Umbilical cord (tissue), 2 donors: ENCODE results near the gene IP6K1. TPM values are rescaled to one million over a fixed set of nuclear protein-coding genes. Genes with fewer than 3 reads are reported as not detected.
A peak's percentile ranks its signal among the peaks of the same experiment; 100 is the strongest.
"Not testable (repeated sequence)": the region's sequence is repeated elsewhere in the genome, so short reads cannot be mapped to it uniquely, and the experiment has no call there.

ENCODE experiments used
- DNase-seq: peaks from one replicate; pipeline ENCODE4 v3.0.0-alpha.2; 2015; ENCODE audit warnings: low spot score
- total RNA-seq: library from RNA; depleted of rRNA; stranded (reverse); fragments of >200 nt; gene quantifications from one replicate; pipeline ENCODE4 v1.2.3, GENCODE V29; 2014; ENCODE audit warnings: low replicate concordance; ENCODE audit not compliant: insufficient read depth

Gene IP6K1
- total RNA-seq = 25.8 TPM

DNA sequence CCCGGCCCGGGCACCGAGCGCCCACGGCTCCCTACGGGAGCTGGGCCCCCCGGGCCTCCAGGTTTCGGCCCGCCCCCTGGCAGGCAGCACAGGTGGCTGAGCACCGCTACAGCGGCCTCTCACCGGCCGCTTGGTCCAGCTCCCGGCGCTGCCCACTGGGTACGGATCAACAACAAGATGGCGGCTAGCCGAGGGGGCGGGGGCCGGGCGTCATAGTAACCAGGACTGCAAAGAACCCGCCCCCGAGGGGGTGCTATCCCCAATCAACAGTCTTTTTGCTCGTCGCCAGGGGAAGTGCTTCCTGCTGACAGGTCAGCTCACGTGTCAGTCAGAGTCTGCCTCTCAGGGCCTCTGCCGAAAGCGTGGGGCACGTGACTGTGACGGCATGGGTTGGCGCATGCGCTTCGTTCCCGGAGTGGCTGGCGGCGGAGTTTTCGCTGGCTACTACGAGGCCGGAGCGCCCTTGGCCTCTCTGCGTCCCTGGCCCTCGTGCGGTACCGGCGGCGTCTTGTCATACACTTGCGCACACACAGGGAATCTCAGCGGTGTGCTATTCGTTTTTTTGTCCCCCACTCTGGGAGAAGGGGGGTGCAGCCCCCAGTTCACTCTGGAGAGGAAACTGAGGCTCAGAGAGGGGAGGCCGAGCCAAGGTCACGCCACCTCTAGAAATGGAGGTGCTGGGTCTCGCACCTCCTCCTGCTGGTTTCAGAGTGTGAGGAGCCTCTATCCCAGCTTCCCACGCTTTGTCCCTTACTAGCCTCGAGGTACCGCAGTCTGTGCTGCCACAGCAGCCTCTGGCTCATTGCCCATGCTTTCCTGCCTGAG is at the start of gene IP6K1:
TSS of gene IP6K1 (minus strand) at position 186 of the 825 bp plus-strand sequence. CDS start 38,502 bp downstream, outside the sequence.
- DNase-seq = peak; percentile 100

DNA sequence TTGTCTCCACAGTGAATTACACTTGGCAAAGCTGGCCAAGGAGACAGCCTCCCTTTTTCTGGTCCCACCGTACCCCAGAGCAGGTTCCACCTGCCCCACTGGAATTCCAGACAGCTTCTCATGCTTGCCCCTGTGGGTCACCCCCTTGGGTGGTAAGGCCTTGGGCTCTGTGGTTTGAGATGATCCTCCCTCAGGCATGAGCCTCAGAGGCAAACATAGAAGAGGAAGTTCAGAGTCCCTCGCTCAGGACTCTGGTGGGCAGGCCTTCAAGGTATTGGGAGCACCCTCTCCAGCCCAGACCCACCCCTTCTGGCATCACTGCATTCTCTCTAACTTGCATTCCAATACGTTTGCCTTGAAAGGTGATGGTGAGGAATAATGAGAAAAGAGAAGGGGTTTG is 45.0 kb upstream of the IP6K1 start:
- DNase-seq = no peak

DNA sequence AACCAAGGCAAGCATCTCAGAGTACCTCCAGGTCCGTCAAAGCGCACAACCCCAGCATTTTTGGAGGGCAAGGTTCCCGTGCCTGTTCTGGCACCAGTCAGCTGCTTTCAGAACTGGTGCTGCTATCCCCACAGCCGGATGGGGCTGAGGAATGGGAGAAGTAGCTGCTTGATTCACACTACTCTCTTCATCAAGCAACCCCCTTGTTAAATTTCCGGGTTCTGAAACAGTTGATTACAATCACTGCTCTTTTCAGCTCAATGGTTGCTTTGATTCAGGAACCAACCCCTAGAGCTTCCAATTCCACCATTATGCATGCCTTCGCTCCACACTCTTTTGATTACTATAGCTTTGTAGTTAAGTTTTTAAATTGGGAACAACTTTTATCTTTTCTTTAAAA is 39.7 kb upstream of the IP6K1 start:
- DNase-seq = no peak

DNA sequence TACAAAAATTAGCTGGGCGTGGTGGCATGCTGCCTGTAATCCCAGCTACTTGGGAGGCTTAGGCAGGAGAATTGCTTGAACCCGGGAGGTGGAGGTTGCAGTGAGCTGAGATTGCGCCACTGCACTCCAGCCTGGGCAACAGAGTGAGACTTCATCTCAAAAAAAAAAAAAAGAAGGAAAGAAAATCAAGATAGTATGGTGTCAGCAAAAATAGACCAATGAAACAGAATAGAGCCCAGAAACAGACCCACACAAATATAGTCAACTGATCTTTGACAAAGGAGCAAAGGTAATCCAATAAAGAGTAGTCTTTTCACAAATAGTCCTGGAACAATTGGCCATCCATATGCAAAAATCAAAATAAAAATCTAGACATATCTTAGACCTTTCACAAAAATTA is 36.8 kb upstream of the IP6K1 start:
- not testable (repeated sequence) for DNase-seq

DNA sequence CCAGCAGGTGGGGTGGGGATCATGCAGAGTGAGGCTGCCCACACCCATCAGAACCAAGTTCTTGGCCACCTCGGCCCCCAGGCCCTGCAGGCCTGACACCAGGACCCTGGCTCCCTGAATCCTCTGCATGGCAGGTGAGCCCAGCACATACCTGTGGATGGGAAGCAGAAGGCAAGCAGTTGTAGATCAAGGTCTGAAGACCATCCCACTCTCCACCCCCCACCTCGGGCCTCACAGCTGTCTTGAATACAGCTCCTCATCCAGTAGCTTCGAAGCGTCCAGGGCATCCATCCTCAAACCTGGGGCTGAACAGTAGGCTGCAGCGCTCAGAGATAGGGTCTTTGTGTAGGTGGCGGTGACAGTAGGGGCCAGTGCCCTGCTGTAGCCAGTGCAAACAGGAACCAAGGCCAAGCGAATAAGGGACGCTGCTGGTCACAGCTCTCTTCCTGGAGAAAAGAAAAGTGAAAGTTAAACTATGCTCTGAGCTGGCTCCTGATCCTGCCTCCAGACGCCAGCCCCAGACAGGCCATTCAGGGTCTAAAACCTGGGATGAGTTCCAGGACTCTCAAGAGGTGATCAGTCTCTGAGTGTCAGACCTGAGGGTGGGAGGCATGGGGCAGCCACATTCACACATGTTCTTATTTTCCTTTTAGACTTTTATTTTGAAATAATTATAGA is 27.3 kb upstream of the IP6K1 start, which contains the start of gene UBA7:
TSS of gene UBA7 (minus strand) at position 457 of the 678 bp plus-strand sequence. CDS start at position 291, 166 bp downstream.
- DNase-seq = peak; percentile 85

DNA sequence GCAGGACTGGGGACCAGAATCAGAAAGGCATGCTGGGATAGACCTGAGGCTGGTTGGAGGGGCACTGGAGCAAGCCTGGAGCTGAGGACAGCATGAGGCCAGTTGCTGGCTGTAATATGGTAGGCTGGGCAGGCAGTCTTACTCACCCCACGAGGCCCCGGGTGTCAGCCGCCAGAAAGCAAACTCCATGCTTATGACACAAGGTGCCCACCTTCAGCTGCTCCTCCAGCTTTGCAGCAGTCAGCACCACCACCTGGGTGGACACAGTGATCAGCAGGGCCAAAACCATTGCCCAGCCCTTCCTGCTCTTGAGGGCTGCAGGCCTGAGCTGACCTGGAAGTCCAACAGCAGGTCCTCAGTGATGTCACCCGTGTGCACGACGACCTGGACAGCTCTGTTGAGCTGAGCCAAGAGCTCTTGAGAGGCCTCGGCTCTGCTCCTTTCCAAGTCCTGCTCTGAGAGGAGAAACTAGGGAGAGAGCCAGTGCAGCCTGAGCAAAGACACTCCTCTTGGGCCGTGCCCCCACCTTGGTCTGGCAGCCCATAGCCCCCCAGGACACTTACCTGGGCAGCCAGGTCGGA is 26.7 kb upstream of the IP6K1 start:
- DNase-seq = no peak

DNA sequence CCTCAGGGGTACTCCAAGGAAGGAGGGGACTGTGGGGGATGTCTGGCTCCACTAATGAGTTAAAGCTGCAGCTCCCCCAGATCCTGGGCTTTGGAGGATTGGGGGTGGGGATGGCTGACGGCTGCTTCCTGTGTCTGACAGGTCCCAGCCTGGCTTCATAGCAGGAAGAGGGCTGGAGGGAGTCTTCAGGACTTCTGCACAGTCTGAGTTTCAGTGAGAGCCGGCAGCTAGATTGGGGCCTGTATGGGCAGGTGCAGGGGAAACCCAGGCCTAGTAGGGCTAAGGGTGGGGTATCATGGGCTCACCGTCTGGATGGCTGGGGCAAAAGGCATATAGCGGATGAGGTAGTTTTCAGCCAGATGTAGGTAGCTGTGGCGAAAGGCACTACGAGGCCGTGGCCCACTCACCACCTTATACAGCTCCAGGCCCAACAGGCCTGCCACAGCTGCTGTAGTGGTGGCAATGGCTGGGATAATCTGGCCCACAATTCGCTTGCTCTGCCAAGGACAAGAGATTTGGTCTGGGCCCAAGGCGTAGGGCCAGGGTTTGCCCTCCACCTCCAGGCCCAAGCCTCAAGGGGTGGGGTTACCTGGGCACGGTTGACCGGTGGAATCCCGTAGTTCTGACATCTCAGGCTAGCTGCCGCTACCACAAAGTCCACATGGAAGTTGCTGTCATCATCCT is 21.2 kb upstream of the IP6K1 start:
- DNase-seq = peak; percentile 66

DNA sequence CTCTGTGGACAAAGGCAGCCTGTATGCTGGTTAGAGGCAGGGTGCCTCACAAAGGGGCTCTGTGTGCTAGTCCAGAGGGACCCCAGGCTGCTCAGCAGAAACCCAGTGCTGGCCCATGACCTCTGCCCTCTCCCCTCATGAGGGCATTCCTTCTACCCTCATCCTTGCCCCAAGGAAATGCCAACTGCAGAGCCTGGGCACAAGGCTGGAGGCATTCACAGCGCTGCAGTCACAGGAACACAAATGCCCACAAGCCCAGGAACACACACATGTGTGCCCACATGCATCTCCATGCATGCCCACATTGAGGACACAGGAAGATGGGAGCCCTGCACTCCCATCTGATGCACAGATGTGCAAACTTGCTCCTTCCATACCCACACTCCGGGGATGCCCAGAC is 20.5 kb upstream of the IP6K1 start:
- DNase-seq = no peak

DNA sequence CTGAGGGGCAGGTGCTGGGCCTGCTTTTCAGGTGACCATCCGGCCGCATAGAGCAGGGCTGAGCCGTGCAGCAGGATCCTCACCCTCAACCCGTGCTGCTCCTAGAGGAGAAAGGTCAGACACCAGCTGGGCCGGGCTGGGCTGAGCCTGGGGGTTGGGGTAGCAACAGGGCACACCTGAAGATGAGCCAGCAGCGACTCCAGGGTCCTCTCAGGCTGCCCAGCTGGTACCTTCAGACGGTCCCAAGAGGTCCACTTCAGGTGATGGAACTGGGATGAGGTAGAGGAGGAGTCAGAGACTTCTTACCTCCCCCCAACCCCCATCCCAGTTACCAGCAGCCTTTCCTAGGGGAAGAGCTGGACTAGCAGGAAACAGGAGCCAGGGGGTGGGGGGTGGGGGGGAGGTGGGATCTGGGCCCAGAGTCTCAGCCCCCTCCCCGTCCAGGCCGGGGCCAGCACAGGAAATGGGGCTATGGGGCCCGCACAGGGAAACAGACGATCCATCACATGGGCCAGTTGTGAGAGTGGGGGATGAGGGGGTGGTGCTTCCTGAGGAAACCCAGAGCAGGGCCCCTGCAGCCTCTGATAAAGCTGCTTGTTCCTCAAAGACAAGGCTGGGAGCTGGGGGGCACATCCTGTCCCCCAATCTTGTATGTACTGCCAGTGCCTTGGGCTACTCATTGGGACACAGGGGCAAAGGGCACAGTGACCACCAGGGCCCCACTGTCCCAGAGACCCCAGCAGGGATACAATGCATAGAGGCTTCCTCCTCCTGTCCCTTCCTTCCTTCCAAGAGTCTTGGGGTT is 19.8 kb upstream of the IP6K1 start:
- DNase-seq = peak; percentile 94

DNA sequence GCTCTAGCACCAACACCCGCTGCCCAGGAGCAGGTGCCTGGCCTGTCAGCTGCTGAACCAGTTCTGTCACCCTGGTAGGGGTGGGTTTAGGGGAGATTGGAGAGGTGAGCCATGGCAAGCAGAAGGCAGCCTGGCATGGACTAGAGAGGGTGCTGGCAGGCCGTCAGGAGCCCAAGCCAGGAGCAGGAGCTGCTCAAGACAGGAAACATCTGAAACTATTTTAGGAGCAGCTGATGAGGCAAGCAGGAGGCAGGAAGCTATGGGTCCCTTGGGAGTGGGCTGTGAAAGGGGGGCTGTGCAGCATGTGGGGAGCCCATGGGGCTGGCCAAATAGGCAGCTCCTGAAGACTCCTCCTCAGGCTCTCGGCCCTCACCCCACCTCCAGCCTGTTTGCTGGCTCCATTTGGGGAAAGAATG is 19.0 kb upstream of the IP6K1 start:
- peak; percentile 80 for DNase-seq

DNA sequence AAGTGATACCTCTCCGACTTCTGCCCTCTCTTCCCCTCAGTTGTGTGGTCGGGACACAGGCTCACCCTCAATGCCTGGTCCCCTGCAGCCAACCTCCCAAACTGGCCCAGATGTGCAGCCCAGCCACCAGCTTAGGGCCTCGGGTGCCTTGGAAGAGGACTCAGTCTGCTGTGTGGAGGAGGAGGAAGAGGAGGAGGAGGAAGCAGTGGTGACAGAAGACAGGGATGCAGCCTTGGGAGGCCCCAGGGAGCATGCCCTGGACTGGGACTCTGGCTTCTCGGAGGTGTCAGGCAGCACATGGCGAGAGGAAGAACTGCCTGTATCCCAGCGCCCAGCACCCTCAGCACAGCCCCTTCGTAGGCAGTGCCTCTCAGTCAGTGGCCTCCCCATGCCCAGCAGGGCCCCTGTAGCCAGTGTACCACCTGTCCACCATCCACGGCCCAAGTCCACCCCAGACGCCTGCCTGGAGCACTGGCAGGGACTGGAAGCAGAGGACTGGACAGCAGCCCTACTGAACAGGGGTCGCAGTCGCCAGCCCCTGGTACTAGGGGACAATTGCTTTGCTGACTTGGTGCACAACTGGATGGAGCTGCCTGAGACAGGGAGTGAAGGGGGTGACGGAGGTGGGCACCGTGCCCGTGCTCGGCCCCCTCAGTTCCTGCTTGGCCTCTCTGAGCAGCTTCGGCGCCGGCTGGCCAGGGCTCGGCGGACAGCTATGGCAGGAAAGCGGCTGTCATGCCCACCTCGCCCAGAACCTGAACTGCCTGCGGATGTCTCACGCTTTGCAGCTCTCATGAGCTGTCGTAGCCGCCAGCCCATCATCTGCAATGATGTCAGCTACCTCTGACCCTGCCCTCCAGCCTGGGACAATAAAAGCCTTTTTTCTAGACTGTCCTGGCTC is 18.0 kb upstream of the IP6K1 start:
- no peak for DNase-seq

DNA sequence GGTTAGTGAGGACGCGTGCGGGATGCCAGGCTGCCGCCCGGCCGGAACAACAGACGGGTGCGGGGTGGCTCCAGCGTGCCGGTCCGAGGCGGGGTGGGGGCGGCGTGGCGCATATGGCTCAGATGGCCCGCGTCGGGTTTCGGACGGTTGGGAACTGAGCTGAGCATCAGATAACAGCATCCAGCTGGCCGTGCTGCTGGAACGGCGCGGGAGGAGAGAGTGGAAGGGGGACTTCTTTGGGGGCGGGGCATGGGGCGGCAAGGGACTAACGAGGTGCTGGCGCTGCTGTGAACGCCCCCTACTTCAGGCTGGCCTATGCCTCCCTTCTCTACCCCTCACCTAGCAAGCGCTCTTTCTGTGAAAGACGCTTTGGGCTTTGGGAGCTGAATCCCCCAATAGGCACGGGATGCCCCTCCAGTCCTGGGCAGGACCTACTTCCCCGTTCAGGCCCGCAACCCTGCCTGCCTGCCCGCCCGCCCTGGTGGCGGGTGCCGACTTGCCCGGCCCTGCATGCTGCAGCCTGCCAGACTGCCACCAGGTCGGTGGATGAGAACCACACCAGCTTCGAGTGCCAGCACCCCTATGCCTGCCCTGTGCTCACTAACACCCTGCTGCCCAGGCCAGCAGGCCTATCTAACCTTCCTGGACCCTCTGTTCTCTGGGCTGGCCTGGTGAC is 17.3 kb upstream of the IP6K1 start:
- peak; percentile 82 for DNase-seq

DNA sequence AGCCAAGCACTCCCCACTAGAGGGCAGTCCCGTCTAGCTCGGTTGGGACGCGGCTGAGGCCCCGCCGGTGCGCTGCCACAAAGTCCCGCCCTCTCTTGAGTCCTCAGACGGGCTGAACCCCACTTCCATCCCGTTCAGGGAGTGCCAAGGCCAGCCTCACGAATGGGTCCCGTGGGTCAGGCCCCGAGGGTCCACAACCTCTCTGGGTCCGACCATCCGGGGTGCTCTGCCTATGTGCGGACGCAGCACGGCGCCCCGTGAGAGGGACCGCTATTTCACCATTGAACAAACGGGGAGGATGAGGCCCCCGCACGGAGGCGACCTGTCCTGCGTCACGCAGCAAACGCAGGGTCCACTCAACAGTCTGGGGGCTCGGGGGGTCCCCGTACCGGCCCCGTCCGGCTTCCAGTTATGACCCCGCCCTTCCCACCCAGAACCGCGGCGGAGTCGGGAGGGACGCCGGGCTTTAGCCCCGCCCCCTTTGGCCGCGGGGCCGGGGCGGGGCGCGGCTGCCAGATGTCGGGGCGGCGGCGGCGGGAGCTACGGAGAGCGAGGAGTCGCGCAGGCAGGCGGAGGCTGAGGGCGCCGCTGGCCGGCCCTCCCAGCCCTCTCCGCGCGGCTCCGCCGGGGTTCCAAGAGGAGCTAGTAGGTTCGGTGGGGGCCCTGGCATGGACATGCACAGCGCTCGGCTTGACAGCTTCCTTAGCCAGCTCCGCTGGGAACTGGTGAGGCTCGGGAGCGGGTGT is 16.6 kb upstream of the IP6K1 start, which contains the start of gene INKA1:
TSS of gene INKA1 (plus strand) at position 543 of the 746 bp plus-strand sequence. CDS start at position 675, 132 bp downstream.
- peak; percentile 94 for DNase-seq

DNA sequence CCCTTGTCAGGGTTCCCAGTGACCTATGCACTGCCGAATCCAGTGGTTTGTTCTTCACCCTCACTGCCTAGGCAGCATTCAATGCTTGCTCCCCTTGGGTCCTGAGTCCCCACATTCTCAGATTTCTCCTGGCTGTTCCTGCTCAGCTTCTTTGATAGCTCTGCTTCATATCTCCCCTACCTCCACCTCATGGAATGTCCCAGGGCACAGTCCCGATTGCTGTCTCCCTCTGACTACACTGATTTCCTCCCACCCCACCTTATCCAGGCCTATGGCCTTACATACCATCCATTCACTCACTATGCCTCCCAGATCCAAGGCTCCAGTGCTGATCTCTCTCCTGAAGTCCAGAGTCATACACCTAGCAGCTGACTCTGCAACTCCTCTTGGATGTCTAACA is 14.8 kb upstream of the IP6K1 start:
- DNase-seq = no peak

DNA sequence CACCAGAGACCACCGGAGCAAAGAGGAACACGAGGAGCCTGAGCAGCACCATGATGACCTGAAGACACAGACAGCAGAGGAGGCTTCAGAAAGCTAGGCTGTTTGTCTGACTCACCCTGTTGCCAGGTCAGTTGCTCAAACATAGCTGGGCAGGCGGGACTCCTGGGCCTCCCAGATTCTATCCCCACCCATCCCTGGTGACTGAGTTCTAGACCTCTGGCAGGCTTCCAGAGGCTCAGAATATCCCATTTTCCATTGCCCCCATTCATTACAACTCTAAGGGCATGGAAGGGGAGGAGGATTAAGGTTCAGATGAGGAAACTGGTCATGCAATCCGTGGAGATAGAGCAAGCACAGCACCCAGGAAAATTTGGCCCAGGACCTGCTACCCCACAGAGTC is 13.4 kb upstream of the IP6K1 start, which contains the start of gene CDHR4:
TSS of gene CDHR4 (minus strand) at position 113 of the 400 bp plus-strand sequence. CDS start at position 52, 61 bp downstream.
- peak; percentile 77 for DNase-seq

DNA sequence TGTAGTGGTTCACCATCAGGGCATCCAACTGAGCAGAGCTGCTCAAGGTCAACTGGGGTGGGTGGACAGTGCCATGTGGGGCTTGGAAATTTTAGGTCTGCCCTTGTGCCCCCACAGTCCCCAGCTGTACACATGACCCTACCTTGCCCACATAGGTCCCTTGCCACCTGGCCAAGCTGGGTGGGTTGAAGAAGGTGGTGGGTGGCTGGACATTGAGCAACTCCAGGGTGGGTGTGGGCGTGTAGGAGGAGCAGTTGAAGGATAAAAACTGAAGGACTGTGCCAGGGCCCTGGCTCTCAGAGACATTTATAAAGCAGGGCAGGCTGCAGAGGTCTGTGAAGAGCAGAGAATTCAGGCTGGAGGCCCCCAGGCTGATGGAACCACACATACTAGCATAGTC is 12.8 kb upstream of the IP6K1 start:
- DNase-seq = no peak

DNA sequence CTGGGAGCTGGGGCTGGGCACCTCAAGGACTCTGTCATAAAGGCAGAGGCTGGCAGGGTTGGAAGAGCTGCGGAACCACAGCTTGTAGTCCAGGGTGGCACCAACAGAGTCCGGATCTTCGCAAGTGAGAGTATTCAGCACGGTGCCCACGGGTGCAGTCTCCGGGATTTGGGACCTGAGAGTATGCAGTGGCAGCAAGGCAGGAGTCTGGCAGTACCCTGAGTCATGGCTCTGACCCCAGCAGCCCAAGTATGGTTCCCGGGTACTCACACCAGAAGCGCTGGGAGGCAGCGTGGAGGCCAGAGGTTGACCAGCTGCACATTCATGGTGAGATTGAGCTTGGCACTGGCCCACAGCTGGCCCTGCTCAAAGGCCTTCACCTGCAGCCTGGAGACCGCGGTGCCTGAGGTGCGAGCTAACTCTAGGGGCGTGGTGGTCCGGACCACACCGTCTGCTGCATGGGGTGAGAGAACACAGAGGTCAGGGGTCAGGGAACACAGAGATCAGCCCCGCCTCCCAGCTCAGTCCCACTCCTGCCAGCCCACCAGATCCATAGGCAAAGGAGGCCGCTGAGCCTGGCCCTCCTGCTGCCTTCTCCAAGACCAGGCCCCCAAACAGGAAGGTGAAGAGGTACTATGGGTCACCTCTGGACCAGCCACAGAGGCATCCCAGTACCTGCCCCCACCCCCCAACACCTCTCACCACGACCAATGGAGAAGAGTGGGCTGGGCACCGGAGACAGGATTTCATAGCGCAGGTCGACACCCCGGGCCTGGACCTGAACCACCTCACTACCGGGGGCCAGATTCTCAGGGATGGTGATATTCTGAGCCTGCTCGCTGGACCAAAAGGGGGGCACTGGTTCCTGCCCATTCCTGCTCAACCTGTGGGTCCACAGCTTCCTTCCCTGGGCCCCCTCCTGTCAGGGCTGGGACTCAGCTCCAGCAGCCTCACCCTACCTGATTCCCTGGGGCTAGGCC is 8.9 kb upstream of the IP6K1 start:
- no peak for DNase-seq
